Naive B cell (primary cell): ENCODE results near the gene MYO18A. TPM values are rescaled to one million over a fixed set of nuclear protein-coding genes. Genes with fewer than 3 reads are reported as not detected.
A peak's percentile ranks its signal among the peaks of the same experiment; 100 is the strongest.

Experiments used
- ATAC-seq, 2 donors: fragments of 150-1000 bp; cut with Tn5 transposase; 2 replicates each; pipeline ENCODE4 v1.10.0; 2021; ENCODE audit warnings: low read depth in 2 of 2, mild to moderate bottlenecking in 2 of 2, moderate library complexity in 2 of 2
- DNase-seq: peaks from one replicate; pipeline ENCODE4 v3.0.0; 2022
- H3K27ac Mint-ChIP-seq, 6 donors: one replicate each; pipeline ENCODE4 v1.8.0; 2020 to 2022; ENCODE audit warnings: mild to moderate bottlenecking in 6 of 6, mixed read lengths in 6 of 6, moderate library complexity in 5 of 6, inconsistent platforms in 2 of 6
- H3K27me3 Mint-ChIP-seq, 3 donors: one replicate each; pipeline ENCODE4 v1.8.0; 2021 to 2022; ENCODE audit warnings: mixed read lengths in 3 of 3, mild to moderate bottlenecking in 1 of 3
- H3K36me3 Mint-ChIP-seq, 2 donors: one replicate each; pipeline ENCODE4 v1.8.0; 2020 to 2022; ENCODE audit warnings: mixed read lengths in 2 of 2, inconsistent platforms in 1 of 2, mild to moderate bottlenecking in 1 of 2
- H3K4me1 Mint-ChIP-seq, 3 donors: one replicate each; pipeline ENCODE4 v1.8.0; 2020 to 2022; ENCODE audit warnings: mixed read lengths in 3 of 3, inconsistent platforms in 1 of 3, mild to moderate bottlenecking in 1 of 3, moderate library complexity in 1 of 3
- H3K4me3 Mint-ChIP-seq, 8 donors: one replicate each; pipeline ENCODE4 v1.8.0; 2020 to 2022; ENCODE audit warnings: mild to moderate bottlenecking in 8 of 8, mixed read lengths in 8 of 8, moderate library complexity in 8 of 8, inconsistent platforms in 2 of 8
- H3K9me3 Mint-ChIP-seq, 7 donors: one replicate each; pipeline ENCODE4 v1.8.0; 2020 to 2022; ENCODE audit warnings: mixed read lengths in 7 of 7, mild to moderate bottlenecking in 5 of 7, inconsistent platforms in 2 of 7, moderate library complexity in 1 of 7
- polyA plus RNA-seq, 6 donors: library from polyadenylated mRNA; unstranded; fragments of 300-500 nt; fragmentation: Illumina TruSeq; gene quantifications; one replicate each; pipeline ENCODE4 v1.2.3, GENCODE V29; 2021; ENCODE audit warnings: low read depth in 6 of 6

Gene MYO18A
- polyA plus RNA-seq, 6 donors from 2014 or later, result 5.1 to 51.6 (median 17.0) TPM

DNA sequence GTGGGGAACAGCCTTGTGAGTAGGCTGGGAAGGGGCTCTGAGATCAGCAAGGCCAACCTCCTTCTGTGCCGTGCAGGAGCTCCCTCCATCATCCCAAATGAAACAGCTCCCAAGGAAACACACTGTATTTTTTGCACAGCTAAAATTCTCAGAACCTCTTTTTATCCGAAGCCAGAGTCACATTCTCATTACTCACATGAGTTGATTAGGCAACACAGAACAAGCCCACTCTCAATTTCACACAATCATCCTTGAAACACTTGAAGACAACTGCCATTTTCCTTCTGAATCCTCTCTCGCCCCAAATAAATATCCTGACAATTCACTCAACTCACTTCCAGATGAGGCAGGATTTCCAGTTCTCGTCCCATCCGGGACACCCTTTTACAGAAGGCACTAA lies 66.1 kb downstream of the MYO18A start:
- Mint-ChIP-seq H3K9me3 (no peaks in the 10 kb centered on the region), H3K4me3 (no peak overlapping the region), H3K27me3 (no peaks in the 10 kb centered on the region), H3K4me1 (peaks cover 2 to 17% (median 14%) of the 10 kb centered on the region in 3 donors), H3K27ac (peak overlapping the region in 2 of 6 donors; percentile 84 to 92), H3K36me3 (peaks cover 0 to 20% of the 10 kb centered on the region in 2 donors)
- DNase-seq (no peak), ATAC-seq (no peak)

DNA sequence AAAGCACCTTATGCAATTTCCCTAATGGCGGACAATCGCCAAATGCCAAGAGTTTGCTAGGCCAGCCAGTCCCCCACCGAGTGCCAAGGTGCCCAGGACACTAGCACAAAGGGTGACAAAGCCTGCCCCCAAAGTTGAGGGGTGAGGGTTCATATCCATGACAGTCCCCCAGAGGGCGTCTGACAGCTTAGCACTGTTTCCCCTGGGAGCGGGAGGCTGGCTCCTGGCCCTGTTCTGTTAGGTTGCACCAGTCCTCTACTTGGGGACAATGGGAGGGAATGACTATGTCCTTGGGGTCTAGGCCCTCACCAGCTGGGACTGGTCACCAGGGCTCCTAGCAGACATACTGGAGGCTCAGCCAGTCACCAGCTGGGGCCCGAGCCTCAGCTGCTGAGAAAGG lies 66.9 kb downstream of the MYO18A start:
- Mint-ChIP-seq H3K27ac (no peak overlapping the region), H3K4me1 (peaks cover 2 to 17% (median 14%) of the 10 kb centered on the region in 3 donors), H3K36me3 (peaks cover 0 to 23% of the 10 kb centered on the region in 2 donors), H3K27me3 (no peaks in the 10 kb centered on the region), H3K9me3 (no peaks in the 10 kb centered on the region), H3K4me3 (no peak overlapping the region)
- no peak for DNase-seq
- no peak for ATAC-seq

DNA sequence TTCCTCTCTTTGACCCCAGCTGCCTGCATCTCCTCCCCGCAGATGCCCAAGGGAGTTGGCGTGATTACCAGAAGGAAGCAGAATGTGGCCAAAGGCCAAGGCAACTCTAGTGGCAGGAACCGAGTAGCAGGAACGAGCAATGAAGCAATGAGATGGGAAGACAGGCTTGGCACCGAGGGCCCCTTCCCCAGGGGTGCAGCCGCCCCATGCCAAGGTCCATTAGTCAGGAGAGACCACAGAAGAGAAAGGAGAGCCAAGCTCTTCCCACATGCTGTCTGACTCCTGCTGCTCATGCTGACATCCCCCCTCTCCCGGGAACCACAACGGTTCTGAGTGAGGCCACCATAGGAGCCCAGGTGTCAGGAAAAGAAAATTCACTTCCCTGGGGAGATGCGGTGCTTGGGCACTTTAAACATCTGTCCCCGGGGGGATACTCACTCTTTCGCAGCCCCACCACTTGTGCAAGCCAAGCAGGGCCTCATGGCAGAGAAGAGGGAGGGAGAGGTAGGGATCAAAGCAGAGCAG lies 67.4 kb downstream of the MYO18A start:
- peaks cover 2 to 17% (median 14%) of the 10 kb centered on the region in 3 donors for H3K4me1 Mint-ChIP-seq
- peaks cover 0 to 25% of the 10 kb centered on the region in 2 donors for H3K36me3 Mint-ChIP-seq
- H3K27ac Mint-ChIP-seq, result peak overlapping the region in 3 of 6 donors; percentile 20 to 49 (median 26)
- H3K27me3 Mint-ChIP-seq, result no peaks in the 10 kb centered on the region
- no peak for DNase-seq
- no peaks in the 10 kb centered on the region for H3K9me3 Mint-ChIP-seq
- H3K4me3 Mint-ChIP-seq, result no peak overlapping the region
- ATAC-seq, result no peak

DNA sequence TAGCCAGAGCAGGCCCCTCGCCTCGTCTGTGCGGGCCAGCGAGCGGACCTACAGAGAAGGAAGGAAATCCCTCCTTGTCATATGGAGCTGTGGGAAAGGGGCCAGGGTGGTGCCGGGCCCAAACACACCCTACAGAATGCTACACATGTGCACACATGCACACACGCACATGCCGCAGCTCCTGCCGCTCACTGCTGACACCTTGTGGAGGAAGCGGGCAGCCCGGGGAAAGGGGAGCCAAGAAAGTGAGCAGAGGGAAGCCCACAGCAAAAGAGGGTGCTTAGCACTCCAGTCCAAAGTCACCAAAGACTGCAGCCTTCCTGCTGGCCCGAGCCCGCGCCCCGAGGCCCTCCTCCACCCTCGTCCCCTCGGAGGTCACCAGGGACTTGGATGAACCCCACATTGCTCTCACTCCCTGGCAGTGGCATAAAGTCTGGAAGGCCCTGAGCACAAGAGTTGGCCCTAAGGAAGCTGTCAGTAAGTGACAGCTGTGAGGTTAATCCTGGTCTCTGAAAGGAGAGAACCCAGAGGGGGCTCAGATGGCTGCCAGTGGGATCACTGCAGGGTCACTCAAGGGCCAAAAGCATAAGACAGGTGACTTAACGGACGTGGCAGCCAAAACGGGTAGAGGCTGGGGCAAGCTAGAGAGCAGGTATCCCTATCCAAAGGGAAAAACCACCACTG lies 68.2 kb downstream of the MYO18A start:
- Mint-ChIP-seq H3K4me1 (peaks cover 2 to 12% (median 10%) of the 10 kb centered on the region in 3 donors), H3K27me3 (no peaks in the 10 kb centered on the region), H3K36me3 (peaks cover 0 to 25% of the 10 kb centered on the region in 2 donors), H3K4me3 (no peak overlapping the region), H3K9me3 (no peaks in the 10 kb centered on the region), H3K27ac (peak overlapping the region in 1 of 6 donors; percentile 57)
- ATAC-seq, result peak; percentile 63 to 71
- peak; percentile 37 for DNase-seq

DNA sequence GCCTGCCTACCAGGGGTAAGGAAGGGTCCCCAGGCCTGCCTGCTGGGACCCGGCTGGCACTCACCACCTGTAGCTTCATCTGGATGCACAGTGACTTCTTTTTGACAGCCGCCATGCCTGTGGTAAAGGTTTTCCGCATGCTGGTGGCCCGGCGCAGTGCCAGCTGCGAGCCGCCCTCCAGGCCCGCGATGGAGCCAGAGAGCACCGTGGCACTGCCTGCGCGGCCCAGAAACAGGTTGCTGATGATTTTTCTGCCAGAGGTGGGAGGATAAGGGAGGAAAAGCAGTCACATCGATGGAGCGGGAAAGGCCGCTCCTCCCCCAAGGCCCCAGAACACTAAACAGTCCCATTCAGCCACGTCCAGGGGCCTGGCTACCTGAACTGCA lies 69.8 kb downstream of the MYO18A start:
- peak overlapping the region in 1 of 8 donors; percentile 79 for H3K4me3 Mint-ChIP-seq
- DNase-seq, result no peak
- H3K27ac Mint-ChIP-seq, result no peak overlapping the region
- ATAC-seq, result no peak
- peaks cover 2 to 10% (median 5%) of the 10 kb centered on the region in 3 donors for H3K4me1 Mint-ChIP-seq
- no peaks in the 10 kb centered on the region for H3K9me3 Mint-ChIP-seq
- H3K36me3 Mint-ChIP-seq, result peaks cover 0 to 34% of the 10 kb centered on the region in 2 donors
- no peaks in the 10 kb centered on the region for H3K27me3 Mint-ChIP-seq

DNA sequence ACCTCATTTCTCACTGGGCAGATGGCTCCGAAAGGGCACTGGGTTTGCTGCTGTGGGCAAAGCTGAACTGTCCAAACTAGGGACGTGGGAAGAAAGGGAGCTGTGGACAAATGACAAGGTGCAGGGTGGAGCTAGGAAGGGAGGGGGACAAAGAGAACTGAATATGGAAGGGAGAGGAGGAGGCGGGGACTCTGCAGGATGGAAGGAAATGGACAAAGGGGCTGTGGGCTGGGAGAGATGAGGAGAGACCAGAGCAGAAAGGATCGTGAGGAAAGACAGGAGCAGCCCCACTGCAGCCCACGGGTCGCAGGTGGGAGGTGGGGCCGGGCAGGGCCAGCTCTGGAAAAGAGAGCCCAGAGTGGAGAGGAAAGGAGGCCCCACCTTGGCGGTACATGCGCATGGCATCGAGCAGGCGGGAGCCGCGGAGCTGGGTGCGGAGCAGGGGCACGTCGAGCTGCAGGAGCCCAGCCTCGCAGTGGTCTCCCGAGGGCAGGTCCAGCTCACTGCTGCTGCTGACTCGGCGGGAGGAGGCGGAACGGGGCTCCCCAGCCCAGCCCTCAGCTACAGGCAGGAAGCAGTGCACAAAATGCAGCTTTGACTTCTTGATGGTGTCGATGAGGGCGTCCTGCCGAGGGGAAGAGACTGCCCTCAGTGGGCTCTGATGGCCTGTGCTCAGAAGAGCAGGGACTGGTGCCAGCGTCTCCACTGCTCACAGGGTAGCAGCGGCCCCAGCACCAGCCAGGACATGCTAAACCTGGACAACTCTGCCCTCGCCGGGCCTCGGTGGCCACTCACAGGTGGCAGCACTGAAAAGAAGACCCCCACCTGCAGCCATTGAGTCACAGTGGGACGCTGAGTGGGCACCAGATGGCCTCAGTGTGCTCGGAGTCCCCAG lies 70.5 kb downstream of the MYO18A start:
- H3K9me3 Mint-ChIP-seq, result no peaks in the 10 kb centered on the region
- H3K4me3 Mint-ChIP-seq, result no peak overlapping the region
- H3K27me3 Mint-ChIP-seq, result no peaks in the 10 kb centered on the region
- DNase-seq (no peak), ATAC-seq (no peak)
- peaks cover 2 to 10% (median 5%) of the 10 kb centered on the region in 3 donors for H3K4me1 Mint-ChIP-seq
- peak overlapping the region in 3 of 6 donors; percentile 15 to 82 (median 59) for H3K27ac Mint-ChIP-seq
- H3K36me3 Mint-ChIP-seq, result peaks cover 0 to 40% of the 10 kb centered on the region in 2 donors

DNA sequence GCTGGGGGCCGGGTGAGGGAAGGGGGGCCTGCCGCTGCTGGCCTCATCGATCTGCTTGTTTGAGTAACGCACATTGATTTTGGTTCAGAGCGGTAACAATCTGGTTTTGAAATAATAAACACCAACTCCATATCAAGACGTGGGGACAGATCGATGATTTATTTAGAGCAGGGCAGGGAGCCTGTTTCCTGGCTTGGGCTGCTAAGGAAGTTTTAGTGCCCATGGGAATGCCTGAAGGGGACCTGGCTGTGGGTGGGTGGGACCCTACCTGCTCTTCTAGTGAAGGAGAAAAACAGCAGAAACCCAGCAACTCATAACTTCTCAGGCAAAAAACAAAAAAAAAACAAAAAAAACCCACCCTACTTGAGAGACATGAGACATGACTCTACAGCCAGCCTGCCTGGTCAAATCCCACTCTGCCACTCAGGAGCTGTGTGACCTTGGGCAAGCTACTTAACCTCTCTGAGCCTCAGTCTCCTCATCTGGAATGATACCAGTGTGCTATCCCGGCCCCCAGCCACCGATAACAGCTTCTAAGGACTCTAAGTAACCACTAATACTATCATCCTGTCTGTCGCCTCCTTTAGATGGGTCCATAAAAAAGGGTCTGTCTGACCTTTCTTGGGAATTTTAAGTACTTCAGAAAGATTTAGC lies 71.2 kb downstream of the MYO18A start:
- Mint-ChIP-seq H3K4me1 (peaks cover 2 to 14% (median 12%) of the 10 kb centered on the region in 3 donors), H3K36me3 (peaks cover 8 to 41% of the 10 kb centered on the region in 2 donors), H3K27me3 (no peaks in the 10 kb centered on the region), H3K4me3 (no peak overlapping the region), H3K9me3 (no peaks in the 10 kb centered on the region), H3K27ac (peak overlapping the region in 4 of 6 donors; percentile 15 to 82 (median 40))
- DNase-seq, result no peak
- ATAC-seq, result no peak

DNA sequence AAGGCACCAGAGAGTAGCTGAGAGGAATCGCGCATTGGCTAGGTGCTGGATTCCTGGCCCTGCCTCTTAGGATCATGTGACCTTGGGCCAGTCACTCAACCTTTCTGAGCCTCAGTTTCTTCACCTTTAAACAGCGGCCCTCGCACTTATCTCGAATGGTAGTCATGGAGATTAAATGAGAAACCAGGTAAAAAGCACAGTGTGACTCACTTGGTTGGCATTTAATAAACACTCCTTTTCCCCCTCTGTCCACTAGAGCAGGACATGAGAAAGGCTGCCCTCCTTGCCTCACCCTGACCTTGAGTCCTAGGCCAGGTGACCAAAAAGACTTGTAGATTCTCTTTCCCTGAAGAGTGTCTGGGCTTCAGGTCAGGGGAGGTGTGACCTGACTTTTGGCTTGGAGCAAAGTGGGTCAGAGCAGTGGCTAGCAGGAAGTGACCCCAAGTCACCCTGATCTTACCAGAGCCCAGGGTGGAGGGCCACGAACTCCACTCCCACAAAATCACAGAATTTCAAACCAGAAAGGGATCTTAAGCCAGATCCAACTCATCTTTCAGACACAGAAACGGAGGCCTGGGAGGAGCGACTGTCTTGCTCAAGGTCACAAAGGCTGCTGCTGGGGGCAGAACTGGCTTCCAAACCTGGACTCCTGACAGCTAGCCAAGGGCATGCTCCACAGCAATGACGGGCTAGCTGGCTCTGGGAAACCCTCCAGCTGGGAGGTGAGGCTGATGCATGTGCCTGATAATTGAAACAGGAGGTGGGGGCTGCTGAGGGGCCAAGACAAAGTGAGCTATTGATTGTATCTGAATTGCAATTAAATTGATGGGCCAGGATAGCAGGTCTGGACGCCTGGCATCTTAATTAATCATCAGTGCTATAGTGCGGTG lies 72.0 kb downstream of the MYO18A start:
- no peak for ATAC-seq

DNA sequence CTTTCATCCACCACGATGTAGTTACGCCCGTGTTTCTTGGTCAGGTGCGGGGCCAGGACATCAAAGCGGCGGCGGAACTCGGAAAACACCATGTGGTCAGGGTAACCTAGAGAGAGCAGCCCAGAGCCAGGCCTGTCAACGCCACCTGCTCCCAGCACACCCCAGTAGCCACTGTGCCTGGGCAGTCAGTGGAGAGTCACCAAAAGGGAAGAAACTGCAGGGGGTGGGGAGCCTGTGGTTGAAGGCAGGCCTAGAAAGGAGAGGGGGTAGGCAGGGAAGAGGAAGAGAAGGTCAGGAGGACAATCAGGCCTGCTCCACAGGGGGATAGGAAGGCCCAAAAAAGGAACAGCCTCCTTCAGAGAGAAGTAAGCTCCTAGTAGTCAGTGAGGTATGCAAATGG lies 73.1 kb downstream of the MYO18A start:
- H3K4me1 Mint-ChIP-seq, result peaks cover 2 to 14% (median 12%) of the 10 kb centered on the region in 3 donors
- no peaks in the 10 kb centered on the region for H3K9me3 Mint-ChIP-seq
- H3K4me3 Mint-ChIP-seq, result no peak overlapping the region
- ATAC-seq (no peak), DNase-seq (no peak)
- H3K36me3 Mint-ChIP-seq, result peaks cover 10 to 57% of the 10 kb centered on the region in 2 donors
- peak overlapping the region in 1 of 6 donors; percentile 67 for H3K27ac Mint-ChIP-seq
- H3K27me3 Mint-ChIP-seq, result no peaks in the 10 kb centered on the region

More for the DNA sequence above, 72.0 kb downstream of the MYO18A start:
- H3K27me3 Mint-ChIP-seq, result no peaks in the 10 kb centered on the region
- no peaks in the 10 kb centered on the region for H3K9me3 Mint-ChIP-seq
- no peak for DNase-seq
- no peak overlapping the region for H3K4me3 Mint-ChIP-seq
- peaks cover 2 to 17% (median 14%) of the 10 kb centered on the region in 3 donors for H3K4me1 Mint-ChIP-seq
- H3K36me3 Mint-ChIP-seq, result peaks cover 10 to 49% of the 10 kb centered on the region in 2 donors
- H3K27ac Mint-ChIP-seq, result peak overlapping the region in 2 of 6 donors; percentile 67 to 73

DNA sequence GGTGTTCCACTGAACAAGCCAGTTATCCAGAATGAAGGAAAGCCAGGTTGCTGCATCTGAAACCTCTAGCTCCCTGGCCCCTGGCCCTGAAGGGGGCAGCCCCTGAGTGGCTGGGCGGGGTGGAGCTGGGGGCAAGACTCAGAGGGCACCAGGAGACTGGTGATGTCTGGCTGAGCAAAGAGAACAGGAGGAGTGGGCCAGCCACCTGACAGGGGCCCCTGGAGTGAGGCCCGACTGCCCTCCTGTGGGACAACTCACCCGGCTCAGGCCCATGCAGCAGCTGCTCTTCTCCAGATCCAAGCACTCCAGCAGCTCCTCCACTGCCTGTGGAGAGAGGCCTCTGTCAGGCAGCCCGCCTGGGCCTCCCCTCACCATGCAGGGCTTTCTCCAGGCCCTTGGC lies 76.9 kb downstream of the MYO18A start:
- ATAC-seq (no peak), DNase-seq (no peak)
- Mint-ChIP-seq H3K4me1 (peaks cover 2 to 12% (median 10%) of the 10 kb centered on the region in 3 donors), H3K27ac (no peak overlapping the region), H3K27me3 (no peaks in the 10 kb centered on the region), H3K36me3 (peaks cover 10 to 58% of the 10 kb centered on the region in 2 donors), H3K9me3 (no peaks in the 10 kb centered on the region), H3K4me3 (no peak overlapping the region)

DNA sequence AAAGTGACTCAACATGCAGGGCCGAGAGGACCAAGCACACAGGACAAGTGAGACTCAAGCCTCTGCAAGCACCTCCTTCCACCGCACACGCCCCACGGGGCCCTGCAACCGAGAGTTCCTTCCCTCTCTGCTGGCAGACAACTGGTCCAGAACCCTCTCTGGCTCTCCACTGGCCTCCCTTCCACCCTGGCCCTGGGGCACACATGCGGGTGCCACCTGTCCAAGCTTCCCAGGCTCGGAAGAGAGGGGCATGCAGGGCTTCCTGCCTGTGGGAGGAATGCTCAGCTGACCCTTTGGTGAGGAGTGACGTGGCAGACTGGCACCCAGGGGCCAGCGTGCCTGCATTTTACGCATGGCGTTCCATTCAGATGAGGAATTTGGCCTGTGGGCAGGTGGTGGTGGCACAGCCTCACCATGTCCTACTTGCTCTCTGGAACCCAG lies 77.4 kb downstream of the MYO18A start:
- no peak overlapping the region for H3K4me3 Mint-ChIP-seq
- no peaks in the 10 kb centered on the region for H3K27me3 Mint-ChIP-seq
- peak overlapping the region in 3 of 6 donors; percentile 0 to 44 (median 33) for H3K27ac Mint-ChIP-seq
- H3K9me3 Mint-ChIP-seq, result no peaks in the 10 kb centered on the region
- ATAC-seq (no peak), DNase-seq (no peak)
- H3K36me3 Mint-ChIP-seq, result peaks cover 10 to 61% of the 10 kb centered on the region in 2 donors
- H3K4me1 Mint-ChIP-seq, result peaks cover 2 to 12% (median 10%) of the 10 kb centered on the region in 3 donors

DNA sequence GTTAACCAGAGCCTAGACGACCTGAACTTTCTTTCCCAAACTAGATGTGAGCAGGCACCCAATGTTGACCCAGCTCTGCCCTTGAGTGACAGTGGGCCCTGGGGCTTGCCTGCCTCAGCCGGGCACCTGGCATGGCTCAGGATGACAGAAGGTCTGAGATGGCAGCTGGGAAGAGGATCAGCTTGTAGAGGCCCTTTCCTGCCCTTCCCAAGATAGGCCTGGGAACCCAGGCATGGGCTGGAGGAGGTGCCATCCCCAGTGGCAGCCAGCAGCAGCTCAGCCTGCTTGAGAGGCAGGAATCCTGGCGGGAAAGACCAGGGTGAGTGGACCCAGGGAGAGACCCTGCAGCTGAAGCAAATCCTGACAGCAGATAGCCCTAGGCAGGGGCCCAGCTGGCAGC lies 78.2 kb downstream of the MYO18A start:
- ATAC-seq (no peak), DNase-seq (no peak)
- Mint-ChIP-seq H3K27me3 (no peaks in the 10 kb centered on the region), H3K4me3 (no peak overlapping the region), H3K9me3 (no peaks in the 10 kb centered on the region), H3K36me3 (peaks cover 10 to 67% of the 10 kb centered on the region in 2 donors), H3K4me1 (peaks cover under 1 to 12% (median 10%) of the 10 kb centered on the region in 3 donors), H3K27ac (peak overlapping the region in 2 of 6 donors; percentile 44 to 80)
